ENCODE data around the gene PHTF1.

DNA sequence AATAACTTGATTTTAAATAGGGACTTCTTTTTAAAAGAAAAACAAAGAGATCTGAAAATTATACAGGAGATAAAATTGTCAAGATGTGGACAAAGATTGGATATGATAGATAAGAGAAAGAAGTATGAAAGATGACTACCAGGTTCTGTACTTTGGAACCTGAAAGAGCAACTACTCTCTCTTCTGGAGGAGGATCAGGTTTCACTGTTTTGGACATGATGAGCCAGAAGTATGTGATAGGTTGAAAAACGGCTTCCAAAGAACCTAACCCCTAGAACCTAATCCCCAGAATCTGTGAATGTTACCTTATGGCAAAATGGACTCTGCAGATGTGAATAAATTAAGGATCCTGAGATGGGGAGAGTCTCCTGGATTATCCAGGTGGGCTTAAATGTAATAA lies 26.8 kb upstream of the PHTF1 start:
- TF ChIP-seq, protein P1, sequence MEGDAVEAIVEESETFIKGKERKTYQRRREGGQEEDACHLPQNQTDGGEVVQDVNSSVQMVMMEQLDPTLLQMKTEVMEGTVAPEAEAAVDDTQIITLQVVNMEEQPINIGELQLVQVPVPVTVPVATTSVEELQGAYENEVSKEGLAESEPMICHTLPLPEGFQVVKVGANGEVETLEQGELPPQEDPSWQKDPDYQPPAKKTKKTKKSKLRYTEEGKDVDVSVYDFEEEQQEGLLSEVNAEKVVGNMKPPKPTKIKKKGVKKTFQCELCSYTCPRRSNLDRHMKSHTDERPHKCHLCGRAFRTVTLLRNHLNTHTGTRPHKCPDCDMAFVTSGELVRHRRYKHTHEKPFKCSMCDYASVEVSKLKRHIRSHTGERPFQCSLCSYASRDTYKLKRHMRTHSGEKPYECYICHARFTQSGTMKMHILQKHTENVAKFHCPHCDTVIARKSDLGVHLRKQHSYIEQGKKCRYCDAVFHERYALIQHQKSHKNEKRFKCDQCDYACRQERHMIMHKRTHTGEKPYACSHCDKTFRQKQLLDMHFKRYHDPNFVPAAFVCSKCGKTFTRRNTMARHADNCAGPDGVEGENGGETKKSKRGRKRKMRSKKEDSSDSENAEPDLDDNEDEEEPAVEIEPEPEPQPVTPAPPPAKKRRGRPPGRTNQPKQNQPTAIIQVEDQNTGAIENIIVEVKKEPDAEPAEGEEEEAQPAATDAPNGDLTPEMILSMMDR (optimal IDR thresholded peaks at IDR 0.05 in 1 of 3, IDR thresholded peaks at IDR 0.05 in 1 of 3, conservative IDR thresholded peaks at IDR 0.05 in 1 of 3; ENCODE audit: extremely low read depth in 1 of 3, insufficient read depth in 2 of 3, low read length in 3 of 3): no peak
- no peak for TF ChIP-seq EZH2 (IDR thresholded peaks at IDR 0.05; ENCODE audit: low read length)

All from keratinocyte (primary cell).